Mucosa of stomach (tissue), 1 donor: Measurements from ENCODE around the gene TSPAN7.

Source experiments
- H3K27me3 ChIP-seq: one replicate; pipeline ENCODE4 v1.7.0; 2013; ENCODE audit warnings: mild to moderate bottlenecking, low read length; ENCODE audit not compliant: control insufficient read depth, insufficient read depth
- H3K36me3 ChIP-seq: one replicate; pipeline ENCODE4 v1.7.0; 2013; ENCODE audit warnings: low read length; ENCODE audit not compliant: control insufficient read depth, insufficient read depth
- H3K4me1 ChIP-seq: one replicate; pipeline ENCODE4 v1.7.0; 2013; ENCODE audit warnings: mild to moderate bottlenecking, low read length; ENCODE audit not compliant: control insufficient read depth, insufficient read depth
- H3K4me3 ChIP-seq: one replicate; pipeline ENCODE4 v1.7.0; 2013; ENCODE audit warnings: low read length
- H3K9ac ChIP-seq: one replicate; pipeline ENCODE4 v1.7.0; 2013; ENCODE audit warnings: mild to moderate bottlenecking, low read length, moderate library complexity
- H3K9me3 ChIP-seq: one replicate; pipeline ENCODE4 v1.7.0; 2013; ENCODE audit warnings: mild to moderate bottlenecking, low read length, moderate library complexity; ENCODE audit not compliant: control insufficient read depth
- donor health status: Pancreatic carcinoma.

The TSPAN7 gene

GRCh38 chrX:38599796-38600755, 38.7 kb downstream of the TSPAN7 start:
- H3K4me1 ChIP-seq = no peaks in the 10 kb centered on the region
- H3K9ac ChIP-seq = no peak overlapping the region
- no peaks in the 10 kb centered on the region for H3K36me3 ChIP-seq
- no peaks in the 10 kb centered on the region for H3K27me3 ChIP-seq
- no peak overlapping the region for H3K4me3 ChIP-seq
- H3K9me3 ChIP-seq = no peaks in the 10 kb centered on the region

- Histone ChIP-seq H3K4me3 (no peak overlapping the region), H3K27me3 (no peaks in the 10 kb centered on the region), H3K4me1 (no peaks in the 10 kb centered on the region), H3K36me3 (no peaks in the 10 kb centered on the region), H3K9ac (no peak overlapping the region), H3K9me3 (no peaks in the 10 kb centered on the region)
These were observed 40.5 kb downstream of the TSPAN7 start for GRCh38 chrX:38601866-38602265.

- Histone ChIP-seq H3K4me3 (no peak overlapping the region), H3K27me3 (no peaks in the 10 kb centered on the region), H3K9me3 (no peaks in the 10 kb centered on the region), H3K4me1 (no peaks in the 10 kb centered on the region), H3K36me3 (no peaks in the 10 kb centered on the region), H3K9ac (no peak overlapping the region)
These were observed 45.5 kb downstream of the TSPAN7 start for GRCh38 chrX:38606821-38607220.

- no peaks in the 10 kb centered on the region for H3K4me1 ChIP-seq
- no peaks in the 10 kb centered on the region for H3K36me3 ChIP-seq
- no peaks in the 10 kb centered on the region for H3K9me3 ChIP-seq
These were observed 46.6 kb downstream of the TSPAN7 start for GRCh38 chrX:38607976-38608375.

GRCh38 chrX:38610849-38611248, 49.5 kb downstream of the TSPAN7 start:
- H3K27me3 ChIP-seq = no peaks in the 10 kb centered on the region
- no peaks in the 10 kb centered on the region for H3K36me3 ChIP-seq
- H3K4me1 ChIP-seq = no peaks in the 10 kb centered on the region

More at GRCh38 chrX:38607976-38608375, 46.6 kb downstream of the TSPAN7 start:
- no peaks in the 10 kb centered on the region for H3K27me3 ChIP-seq
- H3K4me3 ChIP-seq = no peak overlapping the region
- no peak overlapping the region for H3K9ac ChIP-seq

GRCh38 chrX:38612281-38612680, 50.9 kb downstream of the TSPAN7 start:
- Histone ChIP-seq H3K4me3 (no peak overlapping the region), H3K36me3 (no peaks in the 10 kb centered on the region)

More at GRCh38 chrX:38610849-38611248, 49.5 kb downstream of the TSPAN7 start:
- Histone ChIP-seq H3K9me3 (no peaks in the 10 kb centered on the region), H3K9ac (no peak overlapping the region), H3K4me3 (no peak overlapping the region)

GRCh38 chrX:38614485-38614884, 53.1 kb downstream of the TSPAN7 start:
- Histone ChIP-seq H3K9ac (no peak overlapping the region), H3K36me3 (no peaks in the 10 kb centered on the region), H3K27me3 (no peaks in the 10 kb centered on the region), H3K4me1 (no peaks in the 10 kb centered on the region), H3K4me3 (no peak overlapping the region), H3K9me3 (no peaks in the 10 kb centered on the region)

More at GRCh38 chrX:38612281-38612680, 50.9 kb downstream of the TSPAN7 start:
- no peaks in the 10 kb centered on the region for H3K9me3 ChIP-seq
- H3K4me1 ChIP-seq = no peaks in the 10 kb centered on the region
- H3K9ac ChIP-seq = no peak overlapping the region
- H3K27me3 ChIP-seq = no peaks in the 10 kb centered on the region

GRCh38 chrX:38616904-38617303, 55.6 kb downstream of the TSPAN7 start:
- Histone ChIP-seq H3K4me1 (no peaks in the 10 kb centered on the region), H3K9ac (no peak overlapping the region), H3K4me3 (no peak overlapping the region)

GRCh38 chrX:38618180-38618579, 56.8 kb downstream of the TSPAN7 start:
- no peaks in the 10 kb centered on the region for H3K27me3 ChIP-seq

More at GRCh38 chrX:38616904-38617303, 55.6 kb downstream of the TSPAN7 start:
- no peaks in the 10 kb centered on the region for H3K27me3 ChIP-seq
- no peaks in the 10 kb centered on the region for H3K9me3 ChIP-seq
- no peaks in the 10 kb centered on the region for H3K36me3 ChIP-seq

GRCh38 chrX:38620623-38621022, 59.3 kb downstream of the TSPAN7 start:
- no peaks in the 10 kb centered on the region for H3K9me3 ChIP-seq
- H3K4me1 ChIP-seq = no peaks in the 10 kb centered on the region
- H3K4me3 ChIP-seq = no peak overlapping the region
- no peak overlapping the region for H3K9ac ChIP-seq
- H3K27me3 ChIP-seq = no peaks in the 10 kb centered on the region
- no peaks in the 10 kb centered on the region for H3K36me3 ChIP-seq

More at GRCh38 chrX:38618180-38618579, 56.8 kb downstream of the TSPAN7 start:
- Histone ChIP-seq H3K36me3 (no peaks in the 10 kb centered on the region), H3K9me3 (no peaks in the 10 kb centered on the region), H3K4me3 (no peak overlapping the region), H3K9ac (no peak overlapping the region), H3K4me1 (no peaks in the 10 kb centered on the region)

- H3K9me3 ChIP-seq = no peaks in the 10 kb centered on the region
- H3K4me3 ChIP-seq = no peak overlapping the region
- no peaks in the 10 kb centered on the region for H3K27me3 ChIP-seq
- H3K4me1 ChIP-seq = no peaks in the 10 kb centered on the region
- no peaks in the 10 kb centered on the region for H3K36me3 ChIP-seq
- no peak overlapping the region for H3K9ac ChIP-seq
These were observed 65.0 kb downstream of the TSPAN7 start for GRCh38 chrX:38626296-38626695.

- Histone ChIP-seq H3K27me3 (no peaks in the 10 kb centered on the region), H3K9ac (no peak overlapping the region), H3K9me3 (no peaks in the 10 kb centered on the region), H3K4me3 (no peak overlapping the region), H3K36me3 (no peaks in the 10 kb centered on the region), H3K4me1 (no peaks in the 10 kb centered on the region)
These were observed 66.3 kb downstream of the TSPAN7 start for GRCh38 chrX:38627683-38628082.
